Thymus (tissue), 11 donors: ENCODE results near the gene METRNL. TPM values are rescaled to one million over a fixed set of nuclear protein-coding genes. Genes with fewer than 3 reads are reported as not detected.
"Not testable (repeated sequence)": the region's sequence is repeated elsewhere in the genome, so short reads cannot be mapped to it uniquely, and the experiment has no call there.

Experiments
- DNase-seq, 9 donors: peaks; one replicate each; pipeline ENCODE4 v3.0.0-alpha.2; 2013; ENCODE audit warnings: low spot score in 9 of 9, low read depth in 6 of 9, missing footprints in 1 of 9
- H3K27ac ChIP-seq, 2 donors: one replicate each; pipeline ENCODE4 v1.5.1; 2013; ENCODE audit warnings: control low read depth in 1 of 2, low read depth in 1 of 2, low read length in 1 of 2, mild to moderate bottlenecking in 1 of 2, moderate library complexity in 1 of 2
- H3K27me3 ChIP-seq, 2 donors: one replicate each; pipeline ENCODE4 v1.5.1; 2013; ENCODE audit warnings: low read length in 1 of 2; ENCODE audit not compliant: control insufficient read depth in 2 of 2, insufficient read depth in 1 of 2
- H3K36me3 ChIP-seq, 2 donors: one replicate each; pipeline ENCODE4 v1.5.1; 2013; ENCODE audit warnings: low read length in 1 of 2, mild to moderate bottlenecking in 1 of 2, moderate library complexity in 1 of 2; ENCODE audit not compliant: control insufficient read depth in 2 of 2, insufficient read depth in 2 of 2
- H3K4me1 ChIP-seq, 2 donors: one replicate each; pipeline ENCODE4 v1.5.1; 2013; ENCODE audit warnings: low read length in 2 of 2; ENCODE audit not compliant: control insufficient read depth in 2 of 2, insufficient read depth in 2 of 2
- H3K4me3 ChIP-seq, 2 donors: one replicate each; pipeline ENCODE4 v1.5.1; 2013; ENCODE audit warnings: low read length in 2 of 2, control low read depth in 1 of 2, mild to moderate bottlenecking in 1 of 2
- H3K9me3 ChIP-seq, 2 donors: one replicate each; pipeline ENCODE4 v1.5.1; 2013; ENCODE audit warnings: low read length in 1 of 2, mild to moderate bottlenecking in 1 of 2; ENCODE audit not compliant: control insufficient read depth in 2 of 2, insufficient read depth in 1 of 2
- WGBS: extraction: QIAGEN DNeasy Blood & Tissue Kit; methylation state at CpG from one replicate; pipeline ENCODE4 v1.1.7; 2013; 5-methylcytosine and 5-hydroxymethylcytosine counted together
- polyA plus RNA-seq: library from polyadenylated mRNA; stranded (reverse); fragments of 200-250 nt; gene quantifications from one replicate; pipeline ENCODE4 v1.2.3, GENCODE V29; 2013
- total RNA-seq: library from RNA; stranded (reverse); fragments of 120-200 nt; gene quantifications from one replicate; pipeline ENCODE4 v1.2.4, GENCODE V29; 2013
- donor health status: healthy.

Gene METRNL
- total and polyA plus RNA-seq, 2 donors, result 7.7 to 42.8 TPM

- H3K36me3 ChIP-seq, DNase-seq, H3K27me3 ChIP-seq: not testable (repeated sequence)
- WGBS, result 85% methylated on average over 12 of the region's 12 CpGs
- Histone ChIP-seq H3K9me3 (peaks cover 1 to 23% of the 10 kb centered on the region in 2 donors), H3K4me3 (peak overlapping the region in 1 of 2 donors; percentile 10), H3K4me1 (peaks cover 11 to 22% of the 10 kb centered on the region in 2 donors), H3K27ac (peak overlapping the region in 1 of 2 donors; percentile 82)
Observed at GRCh38 chr17:83047818-83048475, 31.5 kb upstream of the METRNL start.

DNA sequence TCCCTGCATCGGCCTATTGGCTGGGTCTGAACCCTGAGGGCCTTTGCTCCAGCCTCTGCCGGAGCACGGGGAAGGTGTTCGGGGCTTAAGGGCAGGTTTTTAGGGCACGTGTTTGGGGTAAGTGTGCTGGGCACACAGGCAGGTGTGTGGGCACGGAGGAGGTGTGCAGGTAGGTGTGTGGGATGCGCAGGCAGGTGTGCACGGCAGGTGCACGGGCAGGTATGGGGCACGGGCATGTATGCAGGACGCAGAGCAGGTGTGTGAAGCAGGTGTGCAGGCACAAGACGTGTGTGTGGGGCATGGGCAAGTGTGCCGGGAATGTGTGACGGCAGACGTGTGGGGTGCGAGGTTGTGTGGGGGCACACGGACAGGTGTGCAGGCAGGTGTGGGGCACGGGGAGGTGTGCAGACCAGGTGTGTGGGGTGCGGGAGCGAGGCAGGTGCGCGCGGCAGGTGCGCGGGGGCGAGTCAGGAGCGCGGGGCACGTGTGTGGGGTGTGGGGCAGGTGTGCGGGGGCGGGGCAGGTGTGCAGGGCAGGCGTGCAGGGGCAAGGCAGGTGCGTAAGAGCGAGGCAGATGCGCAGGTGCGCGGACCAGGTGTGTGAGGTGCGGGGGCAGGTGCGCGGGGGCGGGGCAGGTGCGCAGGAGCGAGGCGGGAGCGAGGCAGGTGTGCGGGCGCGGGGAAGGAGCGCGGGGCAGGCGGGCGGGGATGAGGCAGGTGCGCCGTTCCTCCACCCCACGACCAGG lies 28.6 kb upstream of the METRNL start:
- Histone ChIP-seq H3K36me3 (peaks cover 4 to 5% of the 10 kb centered on the region in 2 donors), H3K27ac (peak overlapping the region; percentile 80 to 94), H3K4me3 (peak overlapping the region; percentile 45 to 76), H3K4me1 (peaks cover 11 to 36% of the 10 kb centered on the region in 2 donors), H3K9me3 (peaks cover 1 to 20% of the 10 kb centered on the region in 2 donors), H3K27me3 (no peaks in the 10 kb centered on the region)
- DNase-seq, result no peak
- WGBS, result 45% methylated on average over 55 of the region's 55 CpGs

- 2% methylated on average over 95 of the region's 95 CpGs for WGBS
- Histone ChIP-seq H3K27ac (peak overlapping the region; percentile 80 to 94), H3K4me3 (peak overlapping the region; percentile 45 to 76), H3K27me3 (no peaks in the 10 kb centered on the region), H3K4me1 (peaks cover 11 to 36% of the 10 kb centered on the region in 2 donors), H3K36me3 (peaks cover 3 to 4% of the 10 kb centered on the region in 2 donors), H3K9me3 (peaks cover 1 to 19% of the 10 kb centered on the region in 2 donors)
- DNase-seq, result peak; percentile 75 to 98 (median 95)
Observed at GRCh38 chr17:83051396-83052240, 27.8 kb upstream of the METRNL start.

DNA sequence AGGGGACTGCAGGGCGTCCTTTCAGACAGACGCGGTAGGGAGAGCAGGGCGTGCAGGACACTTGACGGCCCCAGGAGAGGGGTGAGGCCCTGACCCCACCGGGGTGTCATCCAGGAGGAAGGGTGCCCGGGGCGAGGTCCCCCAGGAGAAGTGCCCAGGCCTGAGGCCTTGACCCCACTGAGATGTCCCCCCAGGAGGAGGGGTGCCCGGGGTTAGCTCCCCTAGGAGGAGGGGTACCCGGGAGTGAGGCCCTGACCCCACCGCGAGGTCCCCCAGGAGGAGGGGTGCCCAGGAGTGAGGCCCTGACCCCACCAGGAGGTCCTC lies 27.2 kb upstream of the METRNL start:
- no peaks in the 10 kb centered on the region for H3K27me3 ChIP-seq
- H3K27ac ChIP-seq, result peak overlapping the region; percentile 75 to 89
- peaks cover 1 to 13% of the 10 kb centered on the region in 2 donors for H3K9me3 ChIP-seq
- WGBS, result 71% methylated on average over 12 of the region's 12 CpGs
- H3K4me1 ChIP-seq, result peaks cover 11 to 36% of the 10 kb centered on the region in 2 donors
- H3K36me3 ChIP-seq, result no peaks in the 10 kb centered on the region
- peak in 1 of 9 donors; percentile 19 for DNase-seq
- peak overlapping the region; percentile 40 to 76 for H3K4me3 ChIP-seq

DNA sequence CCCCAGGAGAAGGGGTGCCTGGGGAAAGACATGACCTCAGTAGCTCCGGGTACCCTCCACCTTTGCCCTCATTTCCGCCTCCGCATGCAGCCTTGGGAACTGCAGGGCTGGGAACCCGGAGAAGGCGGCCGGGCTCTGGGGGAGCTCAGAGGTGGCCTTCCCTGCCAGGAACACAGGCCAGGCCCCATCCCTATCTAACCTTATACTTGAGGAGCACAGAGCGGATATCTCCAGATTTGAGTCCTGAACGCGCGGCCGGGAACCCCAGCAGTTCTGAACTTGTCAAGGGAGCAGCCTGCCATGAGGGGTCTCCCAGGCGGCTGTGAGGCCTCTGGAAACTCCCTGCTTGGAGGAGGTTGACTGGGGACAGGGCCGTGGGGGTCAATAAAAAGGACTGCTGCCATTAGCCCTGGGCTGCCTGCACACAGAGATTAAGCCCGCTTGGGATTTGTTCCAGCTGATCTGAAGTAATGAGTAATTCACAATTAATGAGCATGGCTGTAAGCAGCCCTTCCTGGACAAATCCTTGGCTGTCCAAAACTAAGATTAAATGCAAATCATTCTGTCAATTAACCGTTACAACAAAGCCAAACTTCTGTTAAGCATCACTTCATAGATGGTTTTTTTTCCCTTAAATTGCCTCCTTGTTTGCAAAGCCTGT lies 26.3 kb upstream of the METRNL start:
- Histone ChIP-seq H3K27ac (peak overlapping the region; percentile 5 to 41), H3K36me3 (no peaks in the 10 kb centered on the region)

GRCh38 chr17:83053739-83054451 lies 25.5 kb upstream of the METRNL start:
- Histone ChIP-seq H3K27ac (peak overlapping the region in 1 of 2 donors; percentile 18), H3K4me3 (no peak overlapping the region), H3K36me3 (no peaks in the 10 kb centered on the region), H3K27me3 (no peaks in the 10 kb centered on the region), H3K9me3 (peaks cover 1 to 13% of the 10 kb centered on the region in 2 donors), H3K4me1 (peaks cover 8 to 28% of the 10 kb centered on the region in 2 donors)
- WGBS, result 64% methylated on average over 13 of the region's 13 CpGs
- DNase-seq, result peak in 2 of 9 donors; percentile 28 to 56

More for the DNA sequence above, 26.3 kb upstream of the METRNL start:
- 97% methylated on average over 15 of the region's 15 CpGs for WGBS
- no peak for DNase-seq
- Histone ChIP-seq H3K9me3 (peaks cover 1 to 13% of the 10 kb centered on the region in 2 donors), H3K4me3 (no peak overlapping the region), H3K4me1 (peaks cover 11 to 34% of the 10 kb centered on the region in 2 donors), H3K27me3 (no peaks in the 10 kb centered on the region)

DNA sequence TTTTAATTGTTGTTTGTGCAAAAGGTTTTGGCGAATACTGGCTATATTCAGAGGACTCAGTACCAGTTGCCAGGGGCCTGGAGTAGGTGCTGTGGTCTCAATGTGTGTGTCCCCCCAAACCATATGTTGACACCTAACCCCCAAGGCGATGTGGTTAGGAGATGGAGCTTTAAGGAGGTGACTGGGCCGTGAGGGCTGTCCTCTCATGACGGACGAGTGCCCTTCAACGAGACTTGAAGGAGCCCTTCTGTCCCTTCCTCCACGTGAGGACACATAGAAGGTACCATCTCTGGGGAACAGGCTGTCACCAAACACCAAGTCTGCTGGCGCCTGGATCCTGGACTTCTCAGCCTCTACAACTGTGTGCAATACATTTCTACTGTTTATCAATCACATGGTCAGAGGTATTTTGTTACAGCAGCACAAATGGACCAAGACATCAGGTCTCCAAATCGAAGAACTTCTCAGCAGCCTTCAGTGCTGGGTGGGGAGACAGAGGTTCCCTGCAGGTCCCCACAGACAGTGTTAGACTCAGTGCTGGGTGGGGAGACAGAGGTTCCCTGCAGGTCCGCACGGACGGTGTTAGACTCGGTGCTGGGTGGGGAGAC lies 24.8 kb upstream of the METRNL start:
- no peak overlapping the region for H3K4me3 ChIP-seq
- no peaks in the 10 kb centered on the region for H3K36me3 ChIP-seq
- DNase-seq, result no peak
- H3K9me3 ChIP-seq, result peaks cover 1 to 13% of the 10 kb centered on the region in 2 donors
- H3K27ac ChIP-seq, result peak overlapping the region in 1 of 2 donors; percentile 15
- peaks cover 8 to 28% of the 10 kb centered on the region in 2 donors for H3K4me1 ChIP-seq
- WGBS, result 94% methylated on average over 13 of the region's 13 CpGs
- H3K27me3 ChIP-seq, result no peaks in the 10 kb centered on the region

DNA sequence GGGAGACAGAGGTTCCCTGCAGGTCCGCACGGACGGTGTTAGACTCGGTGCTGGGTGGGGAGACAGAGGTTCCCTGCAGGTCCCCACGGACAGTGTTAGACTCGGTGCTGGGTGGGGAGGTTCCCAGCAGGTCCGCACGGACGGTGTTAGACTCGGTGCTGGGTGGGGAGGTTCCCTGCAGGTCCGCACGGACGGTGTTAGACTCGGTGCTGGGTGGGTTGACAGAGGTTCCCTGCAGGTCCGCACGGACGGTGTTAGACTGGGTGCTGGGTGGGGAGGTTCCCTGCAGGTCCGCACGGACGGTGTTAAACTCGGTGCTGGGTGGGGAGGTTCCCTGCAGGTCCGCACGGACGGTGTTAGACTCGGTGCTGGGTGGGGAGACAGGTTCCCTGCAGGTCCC lies 24.2 kb upstream of the METRNL start:
- DNase-seq, H3K36me3 ChIP-seq: not testable (repeated sequence)

More for the DNA sequence above, 24.2 kb upstream of the METRNL start:
- H3K9me3 ChIP-seq, H3K27ac ChIP-seq, H3K4me3 ChIP-seq, H3K27me3 ChIP-seq: not testable (repeated sequence)
- peaks cover 8 to 28% of the 10 kb centered on the region in 2 donors for H3K4me1 ChIP-seq
- WGBS, result 94% methylated on average over 25 of the region's 25 CpGs
